Panc1 (cell line): ENCODE data around the gene GFPT2. TPM values are rescaled to one million over a fixed set of nuclear protein-coding genes. Genes with fewer than 3 reads are reported as not detected.

ENCODE experiments used
- ATAC-seq: fragments of 200-7000 bp; cut with Tn5 transposase; 2 replicates; pipeline ENCODE4 v1.9.1; 2020; ENCODE audit warnings: mild to moderate bottlenecking, moderate library complexity
- BruUV-seq: library from RNA; stranded (reverse); fragments of 400-500 nt; replicated peaks from 2 replicates; lab custom pipeline; 2021; lab: Mats Ljungman, UMichigan
- CTCF ChIA-PET: fragments of 300-600 bp; sonication (Branson Sonifier 250); formaldehyde crosslinking; loops from one replicate; lab custom pipeline; 2022; ENCODE audit warnings: antibody characterized with exemption; lab: Charles Lee
- POLR2A ChIA-PET: fragments of 300-600 bp; sonication (Branson Sonifier 250); formaldehyde crosslinking; loops from one replicate; lab custom pipeline; 2022; ENCODE audit warnings: antibody characterized with exemption; lab: Charles Lee
- DNase-seq: peaks from one replicate; pipeline ENCODE4 v3.0.0-alpha.2; 2010; ENCODE audit warnings: low read depth, low spot score
- H3K27ac ChIP-seq: 2 replicates; pipeline ENCODE4 v1.5.1; 2011; ENCODE audit warnings: mild to moderate bottlenecking, low read length, inconsistent platforms
- H3K27me3 ChIP-seq: fragments of 200-500 bp; sonication (Bioruptor generic); 2 replicates; pipeline ENCODE4 v1.6.0; 2014; ENCODE audit warnings: low read length, inconsistent platforms; ENCODE audit not compliant: control insufficient read depth, insufficient read depth
- H3K36me3 ChIP-seq: fragments of 200-500 bp; sonication (Bioruptor generic); 2 replicates; pipeline ENCODE4 v1.5.1; 2014; ENCODE audit warnings: inconsistent platforms, mild to moderate bottlenecking, low read length, moderate library complexity; ENCODE audit not compliant: control insufficient read depth, insufficient read depth
- H3K4me1 ChIP-seq: 2 replicates; pipeline ENCODE4 v1.5.1; 2011; ENCODE audit warnings: inconsistent platforms, mild to moderate bottlenecking, low read length, moderate library complexity; ENCODE audit not compliant: control insufficient read depth, insufficient read depth
- H3K4me3 ChIP-seq, 2 experiments: 2 replicates each; pipeline ENCODE4 v1.5.1; 2011 to 2012; ENCODE audit warnings: low read depth in 2 of 2, low read length in 2 of 2, mild to moderate bottlenecking in 2 of 2, inconsistent platforms in 1 of 2, moderate library complexity in 1 of 2
- H3K9me3 ChIP-seq: fragments of 200-500 bp; sonication (Bioruptor generic); 2 replicates; pipeline ENCODE4 v1.5.1; 2014; ENCODE audit warnings: low read depth, mild to moderate bottlenecking, inconsistent platforms, low read length, moderate library complexity; ENCODE audit not compliant: control insufficient read depth, insufficient read depth
- CTCF ChIP-seq: fragments of 450-650 bp; IDR thresholded peaks from 2 replicates; pipeline ENCODE4 v1.5.1; 2017; ENCODE audit warnings: mild to moderate bottlenecking
- POLR2AphosphoS5 ChIP-seq: IDR thresholded peaks from 2 replicates; pipeline ENCODE4 v1.6.1; 2012; ENCODE audit warnings: mild to moderate bottlenecking, low read depth, low read length, moderate library complexity
- REST ChIP-seq, 2 experiments: IDR thresholded peaks; 2 replicates each; pipeline ENCODE4 v1.6.1; 2011 to 2012; ENCODE audit warnings: low read depth in 2 of 2, control low read depth in 1 of 2, low read length in 1 of 2, mild to moderate bottlenecking in 1 of 2, moderate library complexity in 1 of 2; ENCODE audit not compliant: insufficient read depth in 1 of 2
- SIN3A ChIP-seq: IDR thresholded peaks from 2 replicates; pipeline ENCODE4 v1.6.1; 2012; ENCODE audit warnings: low read depth, mild to moderate bottlenecking, low read length, moderate library complexity, borderline replicate concordance; ENCODE audit not compliant: insufficient read depth
- TCF7L2 ChIP-seq: IDR thresholded peaks from 2 replicates; pipeline ENCODE4 v1.6.1; 2011; ENCODE audit warnings: mild to moderate bottlenecking, low read depth, low read length, inconsistent platforms
- in situ Hi-C: cut with HindIII; loops from 2 replicates; pipeline ENCODE4 v1.10.0; 2016; ENCODE audit warnings: low sequenced_read_pairs, low pct_unique_long_range_greater_than_20kb
- intact Hi-C: fragments of 100-400 bp; cut with micrococcal nuclease; formaldehyde crosslinking; loops from one replicate; pipeline ENCODE4 v1.10.0; 2022; ENCODE audit not compliant: unreplicated experiment
- total RNA-seq: library from RNA; stranded (reverse); gene quantifications from one replicate; pipeline ENCODE4 v1.2.1, GENCODE V29; 2021; ENCODE audit not compliant: unreplicated experiment

The GFPT2 gene
- total RNA-seq, 1 experiment from 2014 or later: 2.1 TPM

- ATAC-seq (no peak), DNase-seq (no peak)
- no peak for TF ChIP-seq TCF7L2
- no peak for TF ChIP-seq SIN3A
- no peak for TF ChIP-seq CTCF
- TF ChIP-seq POLR2AphosphoS5: no peak
- TF ChIP-seq REST (IDR thresholded peaks at IDR 0.05; ENCODE audit: insufficient read depth in 1 of 2, low read depth in 2 of 2, low read length in 1 of 2): no peak
- Histone ChIP-seq H3K36me3 (no peaks in the 10 kb centered on the region), H3K4me1 (no peaks in the 10 kb centered on the region), H3K27me3 (no peaks in the 10 kb centered on the region), H3K27ac (no peak overlapping the region), H3K4me3 (no peak overlapping the region), H3K9me3 (no peaks in the 10 kb centered on the region)
- intact Hi-C loops (no loop called here), in situ Hi-C loops (no loop called here)
- ChIA-PET POLR2A (no interaction called here), CTCF (no interaction called here)
- BruUV-seq: no TSS peak
Observed at GRCh38 chr5:180375955-180376354, 22.8 kb upstream of the GFPT2 start.

GRCh38 chr5:180375291-180375690 lies 22.2 kb upstream of the GFPT2 start:
- H3K27ac ChIP-seq: no peak overlapping the region
- intact Hi-C loops: no loop called here
- in situ Hi-C loops: no loop called here
- no peak overlapping the region for H3K4me3 ChIP-seq
- DNase-seq: no peak
- H3K4me1 ChIP-seq: no peaks in the 10 kb centered on the region
- POLR2A ChIA-PET: no interaction called here
- H3K36me3 ChIP-seq: no peaks in the 10 kb centered on the region
- no peaks in the 10 kb centered on the region for H3K27me3 ChIP-seq
- ATAC-seq: no peak
- CTCF ChIA-PET: no interaction called here
- no TSS peak for BruUV-seq
- H3K9me3 ChIP-seq: no peaks in the 10 kb centered on the region
- TF ChIP-seq POLR2AphosphoS5 (no peak), SIN3A (no peak), CTCF (no peak), REST (IDR thresholded peaks at IDR 0.05; ENCODE audit: insufficient read depth in 1 of 2, low read depth in 2 of 2, low read length in 1 of 2) (no peak), TCF7L2 (no peak)
